Measurements from ENCODE around the gene DVL2. TPM values are rescaled to one million over a fixed set of nuclear protein-coding genes. Genes with fewer than 3 reads are reported as not detected.

The DVL2 gene
- total and polyA plus RNA-seq, 2 of the 13 experiments (the other 11 are each of a cell fraction or from before 2014, with no cell fraction given), result 5.7 to 38.2 TPM

DNA sequence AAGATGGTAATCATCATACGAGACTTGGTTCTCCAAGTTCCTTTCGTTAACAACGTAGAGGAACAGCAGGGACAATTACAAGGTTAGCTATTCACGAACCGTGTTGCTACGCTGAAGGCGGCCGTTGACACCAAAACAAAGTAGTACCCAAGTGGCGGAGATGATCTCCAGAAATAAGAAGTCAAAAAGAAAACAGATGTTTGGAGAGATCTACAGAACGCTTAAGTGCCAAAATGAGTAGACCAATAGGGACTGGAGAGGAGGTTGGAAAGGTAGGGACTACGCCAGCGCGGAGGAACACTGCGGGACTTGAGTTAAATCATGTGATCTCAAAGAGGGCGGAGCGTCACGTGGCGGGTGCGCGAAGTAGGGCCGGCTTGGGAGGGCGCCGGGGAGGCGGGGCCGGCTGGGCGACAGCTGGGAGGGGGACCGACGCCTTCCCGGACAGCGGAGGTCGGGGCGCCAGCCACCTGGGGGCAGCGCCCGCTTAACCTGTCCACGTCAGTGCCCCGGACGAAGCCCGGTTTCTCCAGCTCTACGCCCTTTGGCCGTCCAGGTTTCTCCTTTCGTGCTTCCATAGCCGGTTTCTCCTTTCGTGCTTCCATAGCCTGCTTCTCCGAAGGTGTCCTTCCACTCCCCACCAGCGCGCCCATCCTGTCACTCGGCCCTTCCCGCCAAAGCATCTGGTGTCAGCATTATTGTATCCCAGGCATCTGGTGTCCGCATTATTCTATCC is 8.6 kb upstream of the DVL2 start (continued):
- no peak for TF ChIP-seq SNAPC4 (CRISPR knock-in tag; IDR thresholded peaks at IDR 0.05)
- TF ChIP-seq FOXO1 (CRISPR knock-in tag; IDR thresholded peaks at IDR 0.05), result peak; percentile 55; the same call in 1 of the 2 replicates
- TF ChIP-seq YY1 (IDR thresholded peaks at IDR 0.05; ENCODE audit: insufficient read depth, insufficient replicate concordance, low read depth, low read length), result peak; percentile 73
- no peak for TF ChIP-seq ATF7 (IDR thresholded peaks at IDR 0.05)
- peak; percentile 31; the same call in 1 of the 2 replicates for TF ChIP-seq ATF7 (CRISPR knock-in tag; IDR thresholded peaks at IDR 0.05)
- TF ChIP-seq ZMYM4 (CRISPR knock-in tag; IDR thresholded peaks at IDR 0.05), result peak; percentile 47
- peak; percentile 83 for TF ChIP-seq POLR2G (IDR thresholded peaks at IDR 0.05; ENCODE audit: low read depth, low read length)
- no peak for TF ChIP-seq ZNF292 (CRISPR knock-in tag; IDR thresholded peaks at IDR 0.05; ENCODE audit: borderline replicate concordance, low read depth)
- no peak for TF ChIP-seq SCMH1 (CRISPR knock-in tag; IDR thresholded peaks at IDR 0.05; ENCODE audit: borderline replicate concordance)
- TF ChIP-seq ZNF576 (CRISPR knock-in tag; IDR thresholded peaks at IDR 0.05), result no peak
- peak; percentile 27; the same call in 1 of the 2 replicates for TF ChIP-seq ZNF547 (CRISPR knock-in tag; IDR thresholded peaks at IDR 0.05)
- peak; percentile 43; the same call in 1 of the 2 replicates for TF ChIP-seq NFIC (IDR thresholded peaks at IDR 0.05; ENCODE audit: low read length)
- TF ChIP-seq SP140L (CRISPR knock-in tag; IDR thresholded peaks at IDR 0.05; ENCODE audit: borderline replicate concordance), result no peak
- peak; percentile 89 for TF ChIP-seq ELF3 (CRISPR knock-in tag; IDR thresholded peaks at IDR 0.05)
- TF ChIP-seq TFDP2 (CRISPR knock-in tag; IDR thresholded peaks at IDR 0.05), result peak; percentile 84
- TF ChIP-seq ZNF430 (CRISPR knock-in tag; IDR thresholded peaks at IDR 0.05), result peak; percentile 56; the same call in 1 of the 2 replicates
- TF ChIP-seq ZNF781 (CRISPR knock-in tag; IDR thresholded peaks at IDR 0.05; ENCODE audit: borderline replicate concordance, not compliant biosample characterization), result no peak
- peak; percentile 49; the same call in 1 of the 2 replicates for TF ChIP-seq PAXIP1 (CRISPR knock-in tag; conservative IDR thresholded peaks at IDR 0.05)
- TF ChIP-seq SPEN (CRISPR knock-in tag; IDR thresholded peaks at IDR 0.05; ENCODE audit: low read depth), result peak; percentile 79

Measured in HepG2 (cell line).